ENCODE data around the gene MTMR10. TPM values are rescaled to one million over a fixed set of nuclear protein-coding genes. Genes with fewer than 3 reads are reported as not detected.
A peak's percentile ranks its signal among the peaks of the same experiment; 100 is the strongest.

Gene MTMR10
- total RNA-seq, 2 experiments from 2014 or later = 10.1 to 17.6 TPM

- Mint-ChIP-seq H3K36me3 (ENCODE audit: low read depth) (no peaks in the 10 kb centered on the region), H3K4me1 (no peaks in the 10 kb centered on the region), H3K27me3 (peaks cover 18% of the 10 kb centered on the region), H3K4me3 (no peak overlapping the region), H3K9me3 (ENCODE audit: low read depth) (no peaks in the 10 kb centered on the region), H3K27ac (no peak overlapping the region)
- ChIA-PET POLR2A (no interaction called here), CTCF (interaction anchor here (0.9 kb wide), 1 partner anchor 12 kb away, joined by 3 read pairs; no protein-coding TSS in a partner anchor)
- ATAC-seq (no peak), DNase-seq (no peak)
- intact Hi-C loops (cut with DNase I, micrococcal nuclease) = no loop called here
Observed at GRCh38 chr15:31025996-31026395, 34.6 kb upstream of the MTMR10 start.

- ChIA-PET CTCF (interaction anchor here (0.7 kb wide), 1 partner anchor 39 kb away, joined by 3 read pairs; no protein-coding TSS in a partner anchor), POLR2A (no interaction called here)
- Mint-ChIP-seq H3K36me3 (ENCODE audit: low read depth) (no peaks in the 10 kb centered on the region), H3K27ac (no peak overlapping the region), H3K4me1 (no peaks in the 10 kb centered on the region), H3K9me3 (ENCODE audit: low read depth) (no peaks in the 10 kb centered on the region), H3K4me3 (no peak overlapping the region), H3K27me3 (peaks cover 19% of the 10 kb centered on the region)
- intact Hi-C loops (cut with DNase I, micrococcal nuclease) = no loop called here
- ATAC-seq (no peak), DNase-seq (no peak)
Observed at GRCh38 chr15:31024979-31025378, 33.6 kb upstream of the MTMR10 start.

- no peaks in the 10 kb centered on the region for H3K9me3 Mint-ChIP-seq (ENCODE audit: low read depth)
- POLR2A ChIA-PET = no interaction called here
- H3K36me3 Mint-ChIP-seq (ENCODE audit: low read depth) = no peaks in the 10 kb centered on the region
- peaks cover 19% of the 10 kb centered on the region for H3K27me3 Mint-ChIP-seq
- H3K4me3 Mint-ChIP-seq = no peak overlapping the region
- DNase-seq (no peak), ATAC-seq (no peak)
- CTCF ChIA-PET = interaction anchor here (0.7 to 1.0 kb wide), 2 partner anchors 11 to 38 kb away, joined by 3 read pairs; no protein-coding TSS in a partner anchor
- H3K27ac Mint-ChIP-seq = no peak overlapping the region
- H3K4me1 Mint-ChIP-seq = no peaks in the 10 kb centered on the region
- intact Hi-C loops (cut with DNase I, micrococcal nuclease) = no loop called here
Observed at GRCh38 chr15:31024330-31024729, 32.9 kb upstream of the MTMR10 start.

GRCh38 chr15:31023841-31024240 is 32.4 kb upstream of the MTMR10 start:
- ChIA-PET CTCF (interaction anchor here (1.0 kb wide), 1 partner anchor 10 kb away, joined by 3 read pairs; no protein-coding TSS in a partner anchor), POLR2A (no interaction called here)
- no peak overlapping the region for H3K4me3 Mint-ChIP-seq
- intact Hi-C loops (cut with DNase I, micrococcal nuclease) = no loop called here
- peaks cover 16% of the 10 kb centered on the region for H3K27me3 Mint-ChIP-seq
- H3K27ac Mint-ChIP-seq = no peak overlapping the region
- no peaks in the 10 kb centered on the region for H3K4me1 Mint-ChIP-seq
- no peaks in the 10 kb centered on the region for H3K36me3 Mint-ChIP-seq (ENCODE audit: low read depth)
- H3K9me3 Mint-ChIP-seq (ENCODE audit: low read depth) = no peaks in the 10 kb centered on the region
- DNase-seq (no peak), ATAC-seq (no peak)

- DNase-seq (no peak), ATAC-seq (no peak)
- no peaks in the 10 kb centered on the region for H3K36me3 Mint-ChIP-seq (ENCODE audit: low read depth)
- H3K4me1 Mint-ChIP-seq = no peaks in the 10 kb centered on the region
- H3K4me3 Mint-ChIP-seq = no peak overlapping the region
- H3K27me3 Mint-ChIP-seq = peaks cover 10% of the 10 kb centered on the region
- intact Hi-C loops (cut with DNase I, micrococcal nuclease) = no loop called here
- CTCF ChIA-PET = interaction anchor here (0.6 kb wide), 1 partner anchor 75 kb away, joined by 3 read pairs; no protein-coding TSS in a partner anchor
- POLR2A ChIA-PET = no interaction called here
- no peaks in the 10 kb centered on the region for H3K9me3 Mint-ChIP-seq (ENCODE audit: low read depth)
- no peak overlapping the region for H3K27ac Mint-ChIP-seq
Observed at GRCh38 chr15:31021067-31021665, 29.7 kb upstream of the MTMR10 start.

GRCh38 chr15:31020542-31020941 is 29.1 kb upstream of the MTMR10 start:
- no peak for DNase-seq
- CTCF ChIA-PET = no interaction called here
- no peak for ATAC-seq
- Mint-ChIP-seq H3K27me3 (peaks cover 11% of the 10 kb centered on the region), H3K4me3 (no peak overlapping the region), H3K27ac (no peak overlapping the region), H3K36me3 (ENCODE audit: low read depth) (no peaks in the 10 kb centered on the region), H3K4me1 (no peaks in the 10 kb centered on the region), H3K9me3 (ENCODE audit: low read depth) (no peaks in the 10 kb centered on the region)
- intact Hi-C loops (cut with DNase I, micrococcal nuclease) = no loop called here
- POLR2A ChIA-PET = no interaction called here

GRCh38 chr15:31019986-31020385 is 28.6 kb upstream of the MTMR10 start:
- no peak for ATAC-seq
- peaks cover 11% of the 10 kb centered on the region for H3K27me3 Mint-ChIP-seq
- no peak overlapping the region for H3K27ac Mint-ChIP-seq
- H3K4me3 Mint-ChIP-seq = no peak overlapping the region
- intact Hi-C loops (cut with DNase I, micrococcal nuclease) = no loop called here
- H3K9me3 Mint-ChIP-seq (ENCODE audit: low read depth) = no peaks in the 10 kb centered on the region
- no peaks in the 10 kb centered on the region for H3K36me3 Mint-ChIP-seq (ENCODE audit: low read depth)
- ChIA-PET CTCF (no interaction called here), POLR2A (no interaction called here)
- peaks cover 2% of the 10 kb centered on the region for H3K4me1 Mint-ChIP-seq
- DNase-seq = no peak

- ChIA-PET POLR2A (no interaction called here), CTCF (no interaction called here)
- Mint-ChIP-seq H3K4me1 (peaks cover 17% of the 10 kb centered on the region), H3K27me3 (peaks cover 7% of the 10 kb centered on the region), H3K4me3 (no peak overlapping the region), H3K9me3 (ENCODE audit: low read depth) (peaks cover 8% of the 10 kb centered on the region), H3K36me3 (ENCODE audit: low read depth) (peaks cover 5% of the 10 kb centered on the region), H3K27ac (no peak overlapping the region)
- intact Hi-C loops (cut with DNase I, micrococcal nuclease) = no loop called here
- DNase-seq (no peak), ATAC-seq (no peak)
Observed at GRCh38 chr15:31017311-31017710, 25.9 kb upstream of the MTMR10 start.

GRCh38 chr15:31016446-31016915 is 25.1 kb upstream of the MTMR10 start:
- DNase-seq (no peak), ATAC-seq (no peak)
- Mint-ChIP-seq H3K27ac (no peak overlapping the region), H3K4me3 (no peak overlapping the region), H3K27me3 (peaks cover 7% of the 10 kb centered on the region), H3K9me3 (ENCODE audit: low read depth) (peaks cover 13% of the 10 kb centered on the region), H3K36me3 (ENCODE audit: low read depth) (peaks cover 8% of the 10 kb centered on the region), H3K4me1 (peaks cover 17% of the 10 kb centered on the region)
- intact Hi-C loops (cut with DNase I, micrococcal nuclease) = no loop called here
- ChIA-PET POLR2A (no interaction called here), CTCF (interaction anchor here (1.4 kb wide), 1 partner anchor 10 kb away, joined by 4 read pairs; no protein-coding TSS in a partner anchor)

GRCh38 chr15:31014608-31014925 is 23.1 kb upstream of the MTMR10 start:
- DNase-seq (no peak), ATAC-seq (no peak)
- H3K4me1 Mint-ChIP-seq = peaks cover 17% of the 10 kb centered on the region
- peaks cover 13% of the 10 kb centered on the region for H3K9me3 Mint-ChIP-seq (ENCODE audit: low read depth)
- ChIA-PET CTCF (interaction anchor here (0.6 to 1.1 kb wide), 4 partner anchors 9 to 371 kb away, joined by 3 to 5 read pairs (median 4); no protein-coding TSS in a partner anchor), POLR2A (no interaction called here)
- intact Hi-C loops (cut with DNase I, micrococcal nuclease) = no loop called here
- no peak overlapping the region for H3K4me3 Mint-ChIP-seq
- H3K27me3 Mint-ChIP-seq = peaks cover 4% of the 10 kb centered on the region
- H3K27ac Mint-ChIP-seq = no peak overlapping the region
- H3K36me3 Mint-ChIP-seq (ENCODE audit: low read depth) = peaks cover 8% of the 10 kb centered on the region

- no peak for DNase-seq
- ChIA-PET POLR2A (no interaction called here), CTCF (interaction anchor here (0.6 to 2.2 kb wide), 7 partner anchors 8 to 371 kb away, joined by 3 to 9 read pairs (median 3); no protein-coding TSS in a partner anchor)
- peaks cover 8% of the 10 kb centered on the region for H3K36me3 Mint-ChIP-seq (ENCODE audit: low read depth)
- peaks cover 13% of the 10 kb centered on the region for H3K9me3 Mint-ChIP-seq (ENCODE audit: low read depth)
- peak; percentile 44 for ATAC-seq
- H3K27ac Mint-ChIP-seq = peak overlapping the region; percentile 34
- peaks cover 4% of the 10 kb centered on the region for H3K27me3 Mint-ChIP-seq
- intact Hi-C loops (cut with DNase I, micrococcal nuclease) = no loop called here
- H3K4me1 Mint-ChIP-seq = peaks cover 17% of the 10 kb centered on the region
- no peak overlapping the region for H3K4me3 Mint-ChIP-seq
Observed at GRCh38 chr15:31013863-31014607, 22.6 kb upstream of the MTMR10 start.

GRCh38 chr15:31012455-31012854 is 21.0 kb upstream of the MTMR10 start:
- Mint-ChIP-seq H3K4me3 (no peak overlapping the region), H3K27me3 (peaks cover 4% of the 10 kb centered on the region), H3K4me1 (peaks cover 17% of the 10 kb centered on the region), H3K9me3 (ENCODE audit: low read depth) (peaks cover 13% of the 10 kb centered on the region), H3K36me3 (ENCODE audit: low read depth) (peaks cover 8% of the 10 kb centered on the region), H3K27ac (no peak overlapping the region)
- no peak for ATAC-seq
- POLR2A ChIA-PET = no interaction called here
- DNase-seq = no peak
- intact Hi-C loops (cut with DNase I, micrococcal nuclease) = no loop called here
- CTCF ChIA-PET = interaction anchor here (1.0 to 2.2 kb wide), 2 partner anchors 16 to 117 kb away, joined by 3 to 9 read pairs; no protein-coding TSS in a partner anchor

Data from activated CD4-positive, alpha-beta T cell treated with anti-CD3 and anti-CD28 coated beads for 36 hours (primary cell).